SH-SY5Y (cell line): ENCODE measurements around the gene ZBTB7C.

ENCODE experiments used
- GATA2 ChIP-seq: IDR thresholded peaks from 2 replicates; pipeline ENCODE4 v1.6.1; 2011; ENCODE audit warnings: mild to moderate bottlenecking, low read depth, low read length
- GATA3 ChIP-seq: IDR thresholded peaks from 2 replicates; pipeline ENCODE4 v1.6.1; 2011; ENCODE audit warnings: low read depth, mild to moderate bottlenecking, low read length, moderate library complexity

DNA sequence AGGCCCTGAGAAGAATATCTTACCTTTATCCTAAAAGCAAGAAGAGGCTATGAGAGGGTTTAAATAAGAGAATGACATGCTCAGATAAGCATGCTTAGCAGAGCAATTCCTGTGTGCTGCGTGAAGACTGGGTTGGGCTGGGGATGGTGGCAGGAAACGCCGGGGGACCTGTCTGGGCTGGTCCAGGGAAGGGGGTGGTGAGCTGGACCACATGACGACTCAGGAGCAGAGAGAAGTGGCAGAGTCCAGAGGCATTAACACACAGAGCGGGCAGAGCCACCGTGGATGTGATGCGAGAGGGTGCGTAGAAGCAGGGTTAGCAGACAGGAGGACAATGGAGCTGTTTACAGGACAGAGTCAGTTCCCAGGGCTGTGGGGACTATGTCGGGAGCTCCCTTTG, 84.5 kb downstream of the ZBTB7C start:
- no peak for TF ChIP-seq GATA2
- TF ChIP-seq GATA3: no peak
